ENCODE measurements around the gene CHST6.
"Not testable (repeated sequence)": the region's sequence is repeated elsewhere in the genome, so short reads cannot be mapped to it uniquely, and the experiment has no call there.

The CHST6 gene

GRCh38 chr16:75495076-75495674 lies at the start of gene CHST6:
CHST6 (minus strand) TSS chr16:75495441; CDS start chr16:75479828, 15,613 bp downstream.
- peak; percentile 60 for DNase-seq

- not testable (repeated sequence) for DNase-seq
These were observed 47.2 kb upstream of the CHST6 start for GRCh38 chr16:75542462-75542861.

GRCh38 chr16:75541236-75541635 lies 46.0 kb upstream of the CHST6 start:
- no peak for DNase-seq

- DNase-seq, result not testable (repeated sequence)
These were observed 43.8 kb upstream of the CHST6 start for GRCh38 chr16:75538882-75539565.

GRCh38 chr16:75537776-75538175 lies 42.5 kb upstream of the CHST6 start:
- DNase-seq, result no peak

- DNase-seq, result no peak
These were observed 40.7 kb upstream of the CHST6 start, which contains the start of gene CHST5 for GRCh38 chr16:75535901-75536300. CHST5 (minus strand) TSS chr16:75536108; CDS start chr16:75530384, 5,724 bp downstream.

- no peak for DNase-seq
These were observed 40.1 kb upstream of the CHST6 start for GRCh38 chr16:75535211-75535843.

- DNase-seq, result no peak
These were observed 39.4 kb upstream of the CHST6 start for GRCh38 chr16:75534560-75535205.

- DNase-seq, result no peak
These were observed 37.5 kb upstream of the CHST6 start for GRCh38 chr16:75532791-75533190.

- no peak for DNase-seq
These were observed 37.0 kb upstream of the CHST6 start for GRCh38 chr16:75532142-75532765.

GRCh38 chr16:75529959-75530358 lies 34.7 kb upstream of the CHST6 start:
- DNase-seq, result no peak

- no peak for DNase-seq
These were observed 34.0 kb upstream of the CHST6 start for GRCh38 chr16:75529056-75529905.

GRCh38 chr16:75527825-75528299 lies 32.6 kb upstream of the CHST6 start:
- DNase-seq, result no peak

- DNase-seq, result no peak
These were observed 31.0 kb upstream of the CHST6 start for GRCh38 chr16:75526032-75526790.

- DNase-seq, result no peak
These were observed 23.9 kb upstream of the CHST6 start for GRCh38 chr16:75519175-75519574.

- not testable (repeated sequence) for DNase-seq
These were observed 21.1 kb upstream of the CHST6 start for GRCh38 chr16:75516189-75516966.

GRCh38 chr16:75514296-75514695 lies 19.1 kb upstream of the CHST6 start:
- no peak for DNase-seq

- no peak for DNase-seq
These were observed 11.3 kb upstream of the CHST6 start for GRCh38 chr16:75506574-75506973.

GRCh38 chr16:75506107-75506506 lies 10.9 kb upstream of the CHST6 start:
- no peak for DNase-seq

- DNase-seq, result no peak
These were observed 8.6 kb upstream of the CHST6 start for GRCh38 chr16:75503801-75504200.

Data from 8988T (cell line).